Ramos (cell line): ENCODE data around the gene BBOF1.
"Not testable (repeated sequence)": the region's sequence is repeated elsewhere in the genome, so short reads cannot be mapped to it uniquely, and the experiment has no call there.

Experiments
- in situ Hi-C: fragments of 300-500 bp; cut with MboI; formaldehyde crosslinking; loops from one replicate; pipeline ENCODE4 v1.14.3; 2022; ENCODE audit warnings: low sequenced_read_pairs; ENCODE audit not compliant: unreplicated experiment

BBOF1 gene

GRCh38 chr14:74018586-74019407, at the start of gene BBOF1, which contains the start of gene ENTPD5:
BBOF1 (plus strand) TSS chr14:74019349; CDS start chr14:74019479, 130 bp downstream.
ENTPD5 (minus strand) TSS chr14:74019288; CDS start chr14:73988102, 31,186 bp downstream.
- in situ Hi-C loops = no loop called here

GRCh38 chr14:73973497-73973896, 45.7 kb upstream of the BBOF1 start:
- in situ Hi-C loops = no loop called here

- in situ Hi-C loops = no loop called here
These were observed 43.0 kb upstream of the BBOF1 start for GRCh38 chr14:73976125-73976524.

GRCh38 chr14:73977896-73978295, 41.3 kb upstream of the BBOF1 start:
- in situ Hi-C loops = no loop called here

- in situ Hi-C loops = no loop called here
These were observed 31.1 kb upstream of the BBOF1 start for GRCh38 chr14:73988065-73988464.

GRCh38 chr14:73988656-73989055, 30.5 kb upstream of the BBOF1 start:
- in situ Hi-C loops = not testable (repeated sequence)

GRCh38 chr14:73991092-73991491, 28.1 kb upstream of the BBOF1 start:
- in situ Hi-C loops = no loop called here

GRCh38 chr14:73994926-73995325, 24.2 kb upstream of the BBOF1 start:
- in situ Hi-C loops = not testable (repeated sequence)

GRCh38 chr14:73995977-73996378, 23.2 kb upstream of the BBOF1 start:
- in situ Hi-C loops = no loop called here

GRCh38 chr14:73996731-73997107, 22.4 kb upstream of the BBOF1 start:
- in situ Hi-C loops = no loop called here

GRCh38 chr14:73997108-73997943, 21.8 kb upstream of the BBOF1 start:
- in situ Hi-C loops = no loop called here

GRCh38 chr14:73997944-73998447, 21.2 kb upstream of the BBOF1 start:
- in situ Hi-C loops = no loop called here

GRCh38 chr14:73998726-73999125, 20.4 kb upstream of the BBOF1 start:
- in situ Hi-C loops = no loop called here

- in situ Hi-C loops = not testable (repeated sequence)
These were observed 13.5 kb upstream of the BBOF1 start for GRCh38 chr14:74005664-74006063.

GRCh38 chr14:74008843-74009499, 10.2 kb upstream of the BBOF1 start:
- in situ Hi-C loops = no loop called here

- in situ Hi-C loops = no loop called here
These were observed 4.8 kb upstream of the BBOF1 start for GRCh38 chr14:74014299-74014698.

- in situ Hi-C loops = no loop called here
These were observed 4.0 kb upstream of the BBOF1 start for GRCh38 chr14:74015176-74015575.

- in situ Hi-C loops = no loop called here
These were observed 3.2 kb upstream of the BBOF1 start for GRCh38 chr14:74015963-74016362.

GRCh38 chr14:74018174-74018585, 969 bp upstream of the BBOF1 start:
- in situ Hi-C loops = no loop called here

- in situ Hi-C loops = no loop called here
These were observed 424 bp downstream of the BBOF1 start for GRCh38 chr14:74019408-74020137.
